GM12873 (cell line): Measurements from ENCODE around the gene PAPOLB.

ENCODE experiments used
- TF ChIP-seq, protein P1 (sequence below): IDR thresholded peaks from 2 replicates; pipeline ENCODE4 v1.5.1; 2012; ENCODE audit warnings: low read depth, mild to moderate bottlenecking, moderate library complexity, low read length, control low read depth; ENCODE audit not compliant: insufficient read depth; ENCODE audit errors: missing control alignments

The PAPOLB gene

DNA sequence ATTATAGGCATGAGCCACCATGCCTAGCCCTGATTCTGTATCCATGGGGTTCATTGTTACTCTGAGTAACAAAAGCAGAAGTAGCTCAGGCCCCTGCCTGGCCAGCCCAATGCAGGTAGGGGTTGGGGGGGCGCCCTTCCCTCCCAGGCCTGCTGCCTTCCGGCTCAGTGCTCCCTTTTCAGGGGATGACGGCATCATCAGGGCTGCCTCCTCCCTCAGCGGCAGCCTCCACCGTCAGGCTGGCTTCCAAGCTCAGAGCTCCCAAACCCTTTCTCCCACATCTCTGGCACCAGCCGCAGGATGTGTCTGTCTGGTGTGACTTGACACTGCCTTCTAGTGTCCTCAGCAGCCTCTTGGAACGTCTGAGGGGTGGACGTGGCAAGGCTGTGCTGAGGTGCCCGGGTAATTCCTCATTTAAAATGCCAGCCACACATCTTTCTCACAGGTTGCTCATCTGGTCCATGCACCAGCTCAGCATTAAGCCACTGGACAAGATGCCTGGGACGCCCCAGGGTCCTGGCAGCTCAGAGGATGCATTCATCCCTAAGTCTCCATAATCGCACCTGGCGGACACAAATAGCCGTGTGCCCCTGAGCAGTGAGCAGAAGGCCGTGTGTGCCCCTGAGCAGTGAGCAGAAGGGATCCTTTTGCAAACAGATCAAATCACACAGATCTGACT is 38.2 kb downstream of the PAPOLB start:
- TF ChIP-seq, protein P1, sequence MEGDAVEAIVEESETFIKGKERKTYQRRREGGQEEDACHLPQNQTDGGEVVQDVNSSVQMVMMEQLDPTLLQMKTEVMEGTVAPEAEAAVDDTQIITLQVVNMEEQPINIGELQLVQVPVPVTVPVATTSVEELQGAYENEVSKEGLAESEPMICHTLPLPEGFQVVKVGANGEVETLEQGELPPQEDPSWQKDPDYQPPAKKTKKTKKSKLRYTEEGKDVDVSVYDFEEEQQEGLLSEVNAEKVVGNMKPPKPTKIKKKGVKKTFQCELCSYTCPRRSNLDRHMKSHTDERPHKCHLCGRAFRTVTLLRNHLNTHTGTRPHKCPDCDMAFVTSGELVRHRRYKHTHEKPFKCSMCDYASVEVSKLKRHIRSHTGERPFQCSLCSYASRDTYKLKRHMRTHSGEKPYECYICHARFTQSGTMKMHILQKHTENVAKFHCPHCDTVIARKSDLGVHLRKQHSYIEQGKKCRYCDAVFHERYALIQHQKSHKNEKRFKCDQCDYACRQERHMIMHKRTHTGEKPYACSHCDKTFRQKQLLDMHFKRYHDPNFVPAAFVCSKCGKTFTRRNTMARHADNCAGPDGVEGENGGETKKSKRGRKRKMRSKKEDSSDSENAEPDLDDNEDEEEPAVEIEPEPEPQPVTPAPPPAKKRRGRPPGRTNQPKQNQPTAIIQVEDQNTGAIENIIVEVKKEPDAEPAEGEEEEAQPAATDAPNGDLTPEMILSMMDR, result no peak

DNA sequence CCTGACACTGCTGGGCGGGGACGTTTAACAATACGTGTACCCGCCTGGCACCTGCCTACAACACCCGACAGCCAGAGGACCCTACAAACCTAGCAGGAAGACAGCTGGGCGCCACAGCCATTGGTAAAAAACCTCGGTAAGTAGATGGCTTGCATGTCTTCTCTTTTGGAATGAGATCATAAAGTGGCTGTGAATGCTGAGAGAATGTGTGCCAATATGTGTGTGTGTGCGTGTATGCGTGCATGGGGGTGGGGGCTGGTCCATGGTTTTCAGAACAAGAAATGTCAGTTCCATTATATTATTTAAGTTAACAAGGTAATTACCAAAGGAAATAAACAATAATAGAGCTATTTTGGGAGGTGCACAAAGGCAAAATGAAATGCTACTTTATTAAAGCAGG is 39.2 kb downstream of the PAPOLB start:
- TF ChIP-seq, protein P1, result no peak

DNA sequence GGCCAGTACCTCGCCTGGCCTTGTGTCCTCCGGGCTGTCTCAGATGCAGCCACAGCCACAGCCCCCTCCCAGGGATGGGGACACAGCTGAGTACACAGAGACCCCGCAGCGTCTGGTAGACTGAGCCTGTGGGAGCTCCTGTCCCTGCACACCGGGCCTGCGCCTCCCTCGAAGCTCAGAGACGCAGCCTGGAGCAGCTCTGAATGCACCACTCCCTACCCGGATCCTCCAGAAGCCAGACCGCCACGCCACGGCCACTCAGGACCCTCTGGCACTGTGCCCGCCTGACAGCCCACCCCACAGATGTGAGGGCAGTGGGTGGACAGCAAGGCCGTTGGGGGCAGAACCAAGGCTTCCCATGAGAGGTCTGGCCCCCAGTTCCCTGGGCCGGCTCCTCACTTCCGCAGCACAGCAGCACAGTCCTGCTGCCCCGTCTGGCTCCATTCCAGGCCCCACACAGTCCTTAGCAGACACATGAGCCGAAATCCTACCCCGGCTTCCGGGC is 40.8 kb downstream of the PAPOLB start:
- TF ChIP-seq, protein P1, result no peak

DNA sequence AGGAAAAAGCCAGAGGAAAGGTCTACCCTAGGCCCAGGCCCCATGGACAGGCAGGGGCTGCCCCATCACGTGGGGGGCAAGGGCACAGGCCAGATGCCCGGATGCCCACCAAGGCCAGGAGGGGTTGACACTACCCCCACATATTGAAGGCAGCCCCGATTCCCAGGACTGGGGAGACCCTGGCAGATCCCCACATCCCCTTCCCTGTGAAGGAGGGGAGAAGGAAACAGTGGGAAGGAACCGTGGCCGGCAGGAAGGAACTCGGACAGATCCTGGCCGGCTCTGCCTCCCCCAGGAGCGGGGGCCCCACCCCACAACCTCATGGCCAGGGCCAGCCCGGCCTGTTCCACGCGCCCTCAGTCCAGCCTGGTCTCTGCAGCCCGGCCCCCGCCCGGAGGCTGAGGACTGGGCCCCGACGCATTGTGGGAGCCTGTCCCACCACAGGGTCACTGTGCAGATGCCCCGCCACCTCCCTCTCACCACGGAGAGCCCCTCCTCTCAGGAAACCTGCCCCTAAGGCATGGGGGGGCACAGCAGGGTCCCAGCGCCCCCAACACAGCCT is 41.3 kb downstream of the PAPOLB start:
- TF ChIP-seq, protein P1, result no peak

DNA sequence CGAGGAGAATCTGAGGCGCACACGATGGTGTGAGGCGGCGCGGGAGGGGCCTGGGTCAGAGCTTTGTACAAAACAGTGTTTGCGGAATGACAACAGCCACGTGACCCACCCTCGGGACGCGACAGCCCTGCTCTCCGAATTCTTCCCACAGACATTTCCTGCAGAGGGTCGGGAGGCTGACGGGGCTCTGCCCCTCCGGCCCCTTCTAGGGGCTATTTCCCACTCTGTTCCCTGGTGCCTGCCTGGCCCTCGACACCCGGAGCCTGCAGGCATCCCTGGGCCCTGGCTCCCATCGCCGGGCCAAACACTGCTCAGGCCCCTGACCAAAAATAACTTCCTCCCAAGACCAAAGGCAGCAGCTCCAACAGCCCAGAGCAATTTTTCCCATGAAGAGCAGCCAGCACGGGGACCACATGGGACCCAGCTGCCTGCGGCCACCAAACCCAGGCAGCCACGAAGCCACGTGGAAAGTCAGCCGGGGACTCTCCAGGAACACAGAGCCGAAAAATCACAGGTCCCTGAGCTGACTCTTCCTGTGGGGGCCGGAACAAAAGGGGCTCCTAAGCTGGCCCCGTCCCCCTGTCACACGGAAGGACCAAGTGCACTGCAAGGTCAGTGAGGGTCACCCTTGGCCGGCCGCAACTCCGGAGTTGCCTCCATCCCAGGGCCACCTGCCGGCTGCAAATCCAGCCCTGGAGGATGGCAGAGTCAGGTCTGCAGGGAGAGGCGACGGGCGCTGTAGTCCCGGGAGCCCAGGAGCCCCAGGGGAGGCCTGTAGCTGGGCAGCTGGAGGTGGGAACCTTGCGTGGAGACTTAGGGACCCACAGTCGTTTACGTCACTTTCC is 42.0 kb downstream of the PAPOLB start:
- TF ChIP-seq, protein P1, result no peak

DNA sequence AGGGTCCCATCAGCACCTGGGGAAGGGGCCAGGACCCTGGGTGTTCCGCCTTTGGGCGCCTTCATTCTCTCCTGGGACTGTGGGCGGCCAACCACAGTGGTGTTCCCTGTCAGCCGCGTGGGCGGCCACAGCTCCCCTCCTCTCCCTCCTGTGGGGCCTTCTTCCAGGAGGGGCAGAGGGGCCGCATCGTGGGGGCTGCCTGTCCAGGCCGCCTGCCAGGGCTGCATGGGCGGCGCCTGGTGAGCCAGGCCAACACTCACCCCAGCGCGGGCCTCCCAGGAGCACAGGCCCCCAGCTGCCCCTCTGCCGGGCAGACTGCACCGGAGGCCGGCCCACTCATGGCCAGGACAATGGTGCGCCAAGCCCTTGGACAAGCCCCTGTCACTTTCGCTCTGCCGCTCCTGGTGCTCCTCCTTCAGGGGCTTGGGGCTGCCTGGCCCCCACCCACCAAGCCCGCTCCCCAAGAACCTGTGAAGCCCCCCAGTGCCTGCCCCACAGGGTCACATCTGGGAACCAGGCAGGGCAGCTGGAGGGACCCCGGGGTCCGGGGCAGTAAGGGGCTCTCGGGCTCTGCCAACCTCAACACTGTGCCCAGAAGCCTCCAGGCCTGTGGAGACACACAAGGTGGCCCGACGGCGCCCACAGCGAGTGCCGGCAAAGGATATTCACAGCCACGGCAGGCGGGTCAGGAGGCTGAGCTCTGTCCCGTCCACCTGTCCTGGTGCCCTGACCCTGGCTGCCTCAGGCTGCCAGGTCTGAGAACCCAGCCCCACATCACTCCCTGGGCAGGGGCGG is 43.6 kb downstream of the PAPOLB start:
- TF ChIP-seq, protein P1, result no peak
